Mucosa of descending colon (tissue), 3 donors: Measurements from ENCODE around the gene EVA1A. TPM values are rescaled to one million over a fixed set of nuclear protein-coding genes. Genes with fewer than 3 reads are reported as not detected.
"Not testable (repeated sequence)": the region's sequence is repeated elsewhere in the genome, so short reads cannot be mapped to it uniquely, and the experiment has no call there.

Source experiments
- ATAC-seq: fragments of 200-7000 bp; cut with Tn5 transposase; one replicate; pipeline ENCODE4 v1.9.1; 2020; ENCODE audit warnings: mild to moderate bottlenecking, moderate library complexity
- DNase-seq, 3 donors: peaks; one replicate each; pipeline ENCODE4 v3.0.0-alpha.2; 2020
- H3K36me3 ChIP-seq: fragments of 200-600 bp; one replicate; pipeline ENCODE4 v1.8.0; 2021; ENCODE audit warnings: low read depth, mild to moderate bottlenecking
- H3K4me1 ChIP-seq: fragments of 200-600 bp; one replicate; pipeline ENCODE4 v1.8.0; 2021; ENCODE audit warnings: low read depth, mild to moderate bottlenecking
- H3K4me3 ChIP-seq: fragments of 200-600 bp; one replicate; pipeline ENCODE4 v1.8.0; 2021; ENCODE audit warnings: mild to moderate bottlenecking
- H3K9me3 ChIP-seq: fragments of 200-600 bp; one replicate; pipeline ENCODE4 v1.8.0; 2021; ENCODE audit warnings: mild to moderate bottlenecking
- CTCF ChIP-seq: fragments of 200-600 bp; IDR thresholded peaks from one replicate; pipeline ENCODE4 v1.8.0; 2022; ENCODE audit warnings: antibody characterized with exemption, mild to moderate bottlenecking
- intact Hi-C, 2 donors: fragments of 100-400 bp; cut with DNase I in 1 of 2; cut with micrococcal nuclease in 1 of 2; formaldehyde crosslinking; loops; one replicate each; pipeline versions ENCODE4 v1.11.0 to v1.11.1; 2022; cut with DNase I, micrococcal nuclease
- total RNA-seq, 3 donors: library from RNA; stranded (reverse); fragmentation: NEBNext Ultra II Directional in 2 of 3; extraction: Animal tissue kit (Norgen Biotek cat#: 25700) in 2 of 3; gene quantifications; one replicate each; pipeline versions ENCODE4 v1.2.1 to v1.2.4, GENCODE V29; 2021 to 2023
- donor health status: DM: no; HTN: no; CAD: no; lungs with moderate emphysema.
- donor health status: DM: no; HTN: no; CAD: no.
- donor health status: DM: no; HTN: yes; CAD: no.

Gene EVA1A
- total RNA-seq, 3 donors from 2014 or later: 0.72 to 1.3 TPM; not detected in 1

GRCh38 chr2:75484840-75485239 is 75.9 kb downstream of the EVA1A start:
- Histone ChIP-seq H3K4me1 (no peaks in the 10 kb centered on the region), H3K9me3 (no peaks in the 10 kb centered on the region), H3K4me3 (no peak overlapping the region), H3K36me3 (no peaks in the 10 kb centered on the region)
- intact Hi-C loops: no loop called here
- DNase-seq (no peak), ATAC-seq (no peak)
- no peak for TF ChIP-seq CTCF

DNA sequence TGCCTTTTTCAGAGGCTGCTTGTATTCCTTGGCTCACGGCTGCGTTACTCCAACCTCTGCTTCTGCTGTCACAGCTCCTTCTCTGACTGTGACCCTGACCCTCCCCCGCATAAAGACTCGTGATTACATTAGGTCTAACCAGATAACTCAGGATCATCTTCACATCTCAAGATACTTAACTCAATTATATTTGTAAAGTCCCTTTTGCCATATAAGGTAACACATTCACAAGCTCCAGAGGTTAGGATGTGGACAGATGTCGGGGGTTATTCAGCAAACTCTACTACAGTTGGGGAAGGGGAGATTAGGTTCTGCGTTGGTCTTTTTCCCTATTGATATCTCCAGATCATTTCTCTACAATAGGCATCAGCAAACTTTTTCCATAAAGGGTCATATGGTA is 76.9 kb downstream of the EVA1A start:
- H3K36me3 ChIP-seq: no peaks in the 10 kb centered on the region
- TF ChIP-seq CTCF: no peak
- intact Hi-C loops: no loop called here
- no peaks in the 10 kb centered on the region for H3K9me3 ChIP-seq
- no peak for ATAC-seq
- no peaks in the 10 kb centered on the region for H3K4me1 ChIP-seq
- no peak overlapping the region for H3K4me3 ChIP-seq
- DNase-seq: no peak

GRCh38 chr2:75482398-75482797 is 78.3 kb downstream of the EVA1A start:
- intact Hi-C loops: no loop called here
- TF ChIP-seq CTCF: no peak

GRCh38 chr2:75480971-75481836 is 79.5 kb downstream of the EVA1A start:
- Histone ChIP-seq H3K36me3 (no peaks in the 10 kb centered on the region), H3K4me3 (no peak overlapping the region), H3K9me3 (no peaks in the 10 kb centered on the region), H3K4me1 (no peaks in the 10 kb centered on the region)
- ATAC-seq: peak; percentile 56
- no peak for TF ChIP-seq CTCF
- intact Hi-C loops: no loop called here
- peak in 1 of 3 donors; percentile 40 for DNase-seq

More at GRCh38 chr2:75482398-75482797, 78.3 kb downstream of the EVA1A start:
- Histone ChIP-seq H3K4me1 (no peaks in the 10 kb centered on the region), H3K9me3 (no peaks in the 10 kb centered on the region), H3K4me3 (no peak overlapping the region), H3K36me3 (no peaks in the 10 kb centered on the region)
- DNase-seq (no peak), ATAC-seq (no peak)

- H3K4me1 ChIP-seq, H3K36me3 ChIP-seq, ATAC-seq, DNase-seq, H3K9me3 ChIP-seq, intact Hi-C loops, H3K4me3 ChIP-seq: not testable (repeated sequence)
These were observed 83.0 kb downstream of the EVA1A start for GRCh38 chr2:75477696-75478095.

GRCh38 chr2:75476761-75477160 is 84.0 kb downstream of the EVA1A start:
- H3K4me1 ChIP-seq: no peaks in the 10 kb centered on the region
- intact Hi-C loops: no loop called here
- H3K36me3 ChIP-seq: no peaks in the 10 kb centered on the region
- TF ChIP-seq CTCF: no peak
- DNase-seq: no peak
- no peak overlapping the region for H3K4me3 ChIP-seq
- no peaks in the 10 kb centered on the region for H3K9me3 ChIP-seq
- ATAC-seq: no peak
